LNCaP clone FGC (cell line): ENCODE data around the gene ATRN.

Source experiments
- DNase-seq: peaks from one replicate; pipeline ENCODE4 v3.0.0-alpha.2; 2011; ENCODE audit warnings: low read depth
- H3K4me3 ChIP-seq: 2 replicates; pipeline ENCODE4 v1.5.1; 2011; ENCODE audit warnings: mild to moderate bottlenecking, low read depth, low read length, control low read depth
- TF ChIP-seq, protein P1 (sequence below): IDR thresholded peaks from 2 replicates; pipeline ENCODE4 v1.5.1; 2012; ENCODE audit warnings: mild to moderate bottlenecking; ENCODE audit not compliant: control insufficient read depth, insufficient read depth; ENCODE audit errors: extremely low read depth

The ATRN gene

DNA sequence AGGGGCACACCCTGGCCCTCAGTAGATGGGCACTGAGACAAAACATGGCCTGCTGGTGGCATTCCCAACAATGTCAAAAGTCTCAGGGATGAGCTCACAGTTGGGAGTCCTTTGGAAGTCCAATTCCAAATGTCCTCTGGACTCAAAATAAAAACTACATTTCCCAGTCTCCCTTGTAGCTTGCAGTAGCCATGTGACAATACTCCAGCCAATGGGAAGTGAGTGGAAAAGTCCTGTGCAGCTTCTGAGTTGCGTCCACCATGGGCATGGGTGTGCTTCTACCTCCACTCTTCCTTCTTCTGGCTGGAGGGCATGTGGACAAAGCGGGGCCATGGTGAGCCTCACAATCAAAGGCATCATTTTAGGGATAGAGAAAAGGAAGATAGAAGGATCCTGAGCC is 216.8 kb downstream of the ATRN start:
- no peak for DNase-seq
- no peak overlapping the region for H3K4me3 ChIP-seq
- TF ChIP-seq, protein P1, sequence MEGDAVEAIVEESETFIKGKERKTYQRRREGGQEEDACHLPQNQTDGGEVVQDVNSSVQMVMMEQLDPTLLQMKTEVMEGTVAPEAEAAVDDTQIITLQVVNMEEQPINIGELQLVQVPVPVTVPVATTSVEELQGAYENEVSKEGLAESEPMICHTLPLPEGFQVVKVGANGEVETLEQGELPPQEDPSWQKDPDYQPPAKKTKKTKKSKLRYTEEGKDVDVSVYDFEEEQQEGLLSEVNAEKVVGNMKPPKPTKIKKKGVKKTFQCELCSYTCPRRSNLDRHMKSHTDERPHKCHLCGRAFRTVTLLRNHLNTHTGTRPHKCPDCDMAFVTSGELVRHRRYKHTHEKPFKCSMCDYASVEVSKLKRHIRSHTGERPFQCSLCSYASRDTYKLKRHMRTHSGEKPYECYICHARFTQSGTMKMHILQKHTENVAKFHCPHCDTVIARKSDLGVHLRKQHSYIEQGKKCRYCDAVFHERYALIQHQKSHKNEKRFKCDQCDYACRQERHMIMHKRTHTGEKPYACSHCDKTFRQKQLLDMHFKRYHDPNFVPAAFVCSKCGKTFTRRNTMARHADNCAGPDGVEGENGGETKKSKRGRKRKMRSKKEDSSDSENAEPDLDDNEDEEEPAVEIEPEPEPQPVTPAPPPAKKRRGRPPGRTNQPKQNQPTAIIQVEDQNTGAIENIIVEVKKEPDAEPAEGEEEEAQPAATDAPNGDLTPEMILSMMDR = no peak

DNA sequence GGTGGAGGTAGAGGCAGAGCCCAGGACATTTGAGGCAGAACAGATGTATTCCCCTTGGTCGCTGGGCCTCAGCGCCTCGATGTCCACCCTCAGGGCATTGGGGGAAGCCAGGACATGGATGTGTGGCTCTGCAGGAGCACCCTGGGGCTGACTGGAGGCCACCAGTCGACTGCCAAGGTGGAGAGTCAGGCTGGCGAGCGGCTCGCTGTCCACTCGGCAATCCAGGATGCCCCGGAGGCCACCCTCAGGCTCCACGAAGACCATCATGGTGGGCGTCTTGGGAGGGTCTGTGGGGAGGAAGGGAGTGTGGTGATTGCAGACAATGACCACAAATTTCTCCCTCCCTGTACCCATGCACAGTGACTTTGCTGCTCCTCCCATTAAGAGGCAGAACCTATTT is 219.2 kb downstream of the ATRN start:
- TF ChIP-seq, protein P1 = no peak

GRCh38 chr20:3690413-3690812 is 219.6 kb downstream of the ATRN start:
- no peak overlapping the region for H3K4me3 ChIP-seq
- TF ChIP-seq, protein P1 = no peak
- DNase-seq = no peak

More for the DNA sequence above, 219.2 kb downstream of the ATRN start:
- no peak for DNase-seq
- no peak overlapping the region for H3K4me3 ChIP-seq

GRCh38 chr20:3691306-3691705 is 220.5 kb downstream of the ATRN start:
- TF ChIP-seq, protein P1 = no peak
- no peak for DNase-seq
- H3K4me3 ChIP-seq = no peak overlapping the region

- H3K4me3 ChIP-seq = no peak overlapping the region
- no peak for DNase-seq
- TF ChIP-seq, protein P1 = no peak
These were observed 221.1 kb downstream of the ATRN start for GRCh38 chr20:3691897-3692296.

DNA sequence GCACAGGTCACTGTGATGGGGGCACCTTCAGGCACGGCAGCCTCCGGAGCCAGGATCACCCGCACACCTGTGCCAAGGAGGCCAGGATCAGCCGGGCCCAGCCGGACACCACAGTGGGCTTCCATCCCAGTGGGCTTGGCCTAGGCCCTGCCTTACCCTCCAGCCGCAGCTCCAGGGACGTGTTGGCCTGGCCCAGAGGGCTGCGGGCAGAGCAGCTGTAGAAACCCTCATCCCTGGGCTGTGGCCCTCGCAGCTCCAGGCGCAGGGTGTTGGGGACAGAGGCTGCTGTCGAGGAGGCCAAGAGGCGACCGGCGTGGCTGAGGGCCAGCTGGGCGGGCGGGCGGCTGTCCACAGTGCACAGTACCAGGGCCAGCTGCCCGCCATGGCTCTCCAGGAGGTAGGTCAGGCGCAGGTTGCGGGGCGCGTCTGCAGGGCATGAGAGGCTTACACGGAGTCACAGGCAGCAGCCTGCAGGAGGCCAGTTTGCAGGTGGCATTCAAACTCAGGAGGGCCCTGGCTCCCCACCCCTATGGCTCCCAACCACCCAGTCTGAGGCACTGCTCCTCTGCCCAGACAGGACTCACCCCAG is 222.0 kb downstream of the ATRN start:
- DNase-seq = no peak
- TF ChIP-seq, protein P1 = no peak
- H3K4me3 ChIP-seq = no peak overlapping the region

- TF ChIP-seq, protein P1 = no peak
- no peak for DNase-seq
- no peak overlapping the region for H3K4me3 ChIP-seq
These were observed 222.6 kb downstream of the ATRN start for GRCh38 chr20:3693376-3693775.
